HepG2 (cell line): ENCODE measurements around the gene DENND4A. TPM values are rescaled to one million over a fixed set of nuclear protein-coding genes. Genes with fewer than 3 reads are reported as not detected.
A peak's percentile ranks its signal among the peaks of the same experiment; 100 is the strongest.

Source experiments
- DR1 ChIP-seq: sonication (generic); formaldehyde crosslinking; IDR thresholded peaks from 2 replicates; pipeline ENCODE4 v1.8.0; 2021; ENCODE audit warnings: mild to moderate bottlenecking, missing genetic modification reagents, inconsistent platforms
- FOXJ3 ChIP-seq: sonication (generic); formaldehyde crosslinking; IDR thresholded peaks from 2 replicates; pipeline ENCODE4 v1.4.0; 2020; ENCODE audit warnings: missing genetic modification reagents, mild to moderate bottlenecking, borderline replicate concordance
- JARID2 ChIP-seq: sonication (generic); formaldehyde crosslinking; IDR thresholded peaks from 2 replicates; pipeline ENCODE4 v1.8.1; 2023; ENCODE audit warnings: missing genetic modification reagents, inconsistent platforms; ENCODE audit not compliant: insufficient replicate concordance
- MEIS2 ChIP-seq: sonication (generic); formaldehyde crosslinking; IDR thresholded peaks from 2 replicates; pipeline ENCODE4 v1.9.0; 2021; ENCODE audit warnings: mild to moderate bottlenecking, missing genetic modification reagents
- MNT ChIP-seq: fragments of 450-650 bp; IDR thresholded peaks from 2 replicates; pipeline ENCODE4 v1.6.1; 2016
- NR2F1 ChIP-seq, 2 experiments: fragments of 450-650 bp in 1 of 2; formaldehyde crosslinking in 1 of 2; IDR thresholded peaks; 2 replicates each; pipeline versions ENCODE4 v1.5.0 to v1.6.1; 2016 to 2020; ENCODE audit warnings: mild to moderate bottlenecking in 1 of 2, missing compliant biosample characterization in 1 of 2, missing genetic modification reagents in 1 of 2, moderate library complexity in 1 of 2
- SALL1 ChIP-seq: sonication (generic); formaldehyde crosslinking; IDR thresholded peaks from 2 replicates; pipeline ENCODE4 v1.8.0; 2022; ENCODE audit warnings: mild to moderate bottlenecking, missing genetic modification reagents
- SNAPC2 ChIP-seq: sonication (generic); formaldehyde crosslinking; IDR thresholded peaks from 2 replicates; pipeline ENCODE4 v1.8.1; 2022; ENCODE audit warnings: mild to moderate bottlenecking, missing genetic modification reagents
- ZNF253 ChIP-seq: sonication (generic); formaldehyde crosslinking; IDR thresholded peaks from 2 replicates; pipeline ENCODE4 v1.8.0; 2022; ENCODE audit warnings: mild to moderate bottlenecking, missing genetic modification reagents, borderline replicate concordance
- ZNF260 ChIP-seq: sonication (generic); formaldehyde crosslinking; IDR thresholded peaks from 2 replicates; pipeline ENCODE4 v1.4.0; 2020; ENCODE audit warnings: missing genetic modification reagents, low read depth, mild to moderate bottlenecking, borderline replicate concordance
- ZNF281 ChIP-seq: sonication (generic); formaldehyde crosslinking; IDR thresholded peaks from 2 replicates; pipeline ENCODE4 v1.4.0; 2020; ENCODE audit warnings: missing genetic modification reagents, borderline replicate concordance
- ZNF773 ChIP-seq: sonication (generic); formaldehyde crosslinking; IDR thresholded peaks from 2 replicates; pipeline ENCODE4 v1.4.0; 2020; ENCODE audit warnings: missing genetic modification reagents, borderline replicate concordance
- ZSCAN31 ChIP-seq: sonication (generic); formaldehyde crosslinking; IDR thresholded peaks from 2 replicates; pipeline ENCODE4 v1.5.0; 2020; ENCODE audit warnings: low read depth, mild to moderate bottlenecking, missing genetic modification reagents
- polyA plus RNA-seq, 8 experiments: library from polyadenylated mRNA; depleted of rRNA in 3 of 8; stranded (reverse) in 7 of 8; unstranded in 1 of 8; fragments of >200 nt; fragmentation: Illumina TruSeq in 4 of 8; extraction: Trizol in 4 of 8; gene quantifications; 2 replicates each; pipeline versions ENCODE4 v1.2.1 to v1.2.3, GENCODE V29; 2011 to 2016; ENCODE audit warnings: low read depth in 4 of 8, missing spikeins in 1 of 8, mixed read lengths in 1 of 8; ENCODE audit not compliant: insufficient read depth in 1 of 8
- total RNA-seq, 5 experiments: library from RNA; depleted of rRNA; stranded (reverse); fragments of >200 nt; fragmentation: Illumina TruSeq; extraction: Trizol; gene quantifications; 2 replicates each; pipeline ENCODE4 v1.2.3, GENCODE V29; 2016; ENCODE audit warnings: low read depth in 1 of 5
- TF ChIP-seq, protein P1 (sequence below): sonication (generic); IDR thresholded peaks from 2 replicates; pipeline ENCODE4 v1.6.1; 2016; ENCODE audit warnings: low read depth, borderline replicate concordance
- TF ChIP-seq, protein P2 (sequence below): sonication (generic); formaldehyde crosslinking; IDR thresholded peaks from 2 replicates; pipeline ENCODE4 v1.5.0; 2020; ENCODE audit warnings: mild to moderate bottlenecking, missing genetic modification reagents, borderline replicate concordance
- TF ChIP-seq, protein P3 (sequence below): sonication (generic); formaldehyde crosslinking; IDR thresholded peaks from 2 replicates; pipeline ENCODE4 v1.4.0; 2020; ENCODE audit warnings: missing genetic modification reagents

DENND4A gene
- total and polyA plus RNA-seq, 2 of the 13 experiments (the other 11 are each of a cell fraction or from before 2014, with no cell fraction given): 13.2 to 18.6 TPM

- TF ChIP-seq, protein P1, sequence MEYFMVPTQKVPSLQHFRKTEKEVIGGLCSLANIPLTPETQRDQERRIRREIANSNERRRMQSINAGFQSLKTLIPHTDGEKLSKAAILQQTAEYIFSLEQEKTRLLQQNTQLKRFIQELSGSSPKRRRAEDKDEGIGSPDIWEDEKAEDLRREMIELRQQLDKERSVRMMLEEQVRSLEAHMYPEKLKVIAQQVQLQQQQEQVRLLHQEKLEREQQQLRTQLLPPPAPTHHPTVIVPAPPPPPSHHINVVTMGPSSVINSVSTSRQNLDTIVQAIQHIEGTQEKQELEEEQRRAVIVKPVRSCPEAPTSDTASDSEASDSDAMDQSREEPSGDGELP: peak; percentile 97
- TF ChIP-seq NR2F1 (CRISPR knock-in tag; IDR thresholded peaks at IDR 0.05) (peak; percentile 39 to 51; a peak in 1 of 4 replicates), ZNF253 (CRISPR knock-in tag) (no peak), FOXJ3 (CRISPR knock-in tag) (peak; percentile 98), ZNF773 (CRISPR knock-in tag) (no peak), ZSCAN31 (peak; percentile 60), ZNF260 (no peak), JARID2 (CRISPR knock-in tag) (no peak), SALL1 (CRISPR knock-in tag) (peak; percentile 96), ZNF281 (CRISPR knock-in tag) (no peak), SNAPC2 (CRISPR knock-in tag) (peak; percentile 40; the same call in 1 of the 2 replicates), MNT (no peak), DR1 (peak; percentile 39; the same call in 1 of the 2 replicates), MEIS2 (CRISPR knock-in tag) (peak; percentile 78)
- TF ChIP-seq, protein P2, sequence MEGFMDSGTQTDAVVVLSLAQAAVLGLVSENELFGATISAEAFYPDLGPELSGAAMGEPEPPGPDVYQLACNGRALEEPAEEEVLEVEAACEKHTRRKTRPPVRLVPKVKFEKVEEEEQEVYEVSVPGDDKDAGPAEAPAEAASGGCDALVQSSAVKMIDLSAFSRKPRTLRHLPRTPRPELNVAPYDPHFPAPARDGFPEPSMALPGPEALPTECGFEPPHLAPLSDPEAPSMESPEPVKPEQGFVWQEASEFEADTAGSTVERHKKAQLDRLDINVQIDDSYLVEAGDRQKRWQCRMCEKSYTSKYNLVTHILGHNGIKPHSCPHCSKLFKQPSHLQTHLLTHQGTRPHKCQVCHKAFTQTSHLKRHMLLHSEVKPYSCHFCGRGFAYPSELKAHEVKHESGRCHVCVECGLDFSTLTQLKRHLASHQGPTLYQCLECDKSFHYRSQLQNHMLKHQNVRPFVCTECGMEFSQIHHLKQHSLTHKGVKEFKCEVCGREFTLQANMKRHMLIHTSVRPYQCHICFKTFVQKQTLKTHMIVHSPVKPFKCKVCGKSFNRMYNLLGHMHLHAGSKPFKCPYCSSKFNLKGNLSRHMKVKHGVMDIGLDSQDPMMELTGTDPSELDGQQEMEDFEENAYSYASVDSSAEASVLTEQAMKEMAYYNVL (CRISPR knock-in tag): peak; percentile 69; the same call in 1 of the 2 replicates
- TF ChIP-seq, protein P3, sequence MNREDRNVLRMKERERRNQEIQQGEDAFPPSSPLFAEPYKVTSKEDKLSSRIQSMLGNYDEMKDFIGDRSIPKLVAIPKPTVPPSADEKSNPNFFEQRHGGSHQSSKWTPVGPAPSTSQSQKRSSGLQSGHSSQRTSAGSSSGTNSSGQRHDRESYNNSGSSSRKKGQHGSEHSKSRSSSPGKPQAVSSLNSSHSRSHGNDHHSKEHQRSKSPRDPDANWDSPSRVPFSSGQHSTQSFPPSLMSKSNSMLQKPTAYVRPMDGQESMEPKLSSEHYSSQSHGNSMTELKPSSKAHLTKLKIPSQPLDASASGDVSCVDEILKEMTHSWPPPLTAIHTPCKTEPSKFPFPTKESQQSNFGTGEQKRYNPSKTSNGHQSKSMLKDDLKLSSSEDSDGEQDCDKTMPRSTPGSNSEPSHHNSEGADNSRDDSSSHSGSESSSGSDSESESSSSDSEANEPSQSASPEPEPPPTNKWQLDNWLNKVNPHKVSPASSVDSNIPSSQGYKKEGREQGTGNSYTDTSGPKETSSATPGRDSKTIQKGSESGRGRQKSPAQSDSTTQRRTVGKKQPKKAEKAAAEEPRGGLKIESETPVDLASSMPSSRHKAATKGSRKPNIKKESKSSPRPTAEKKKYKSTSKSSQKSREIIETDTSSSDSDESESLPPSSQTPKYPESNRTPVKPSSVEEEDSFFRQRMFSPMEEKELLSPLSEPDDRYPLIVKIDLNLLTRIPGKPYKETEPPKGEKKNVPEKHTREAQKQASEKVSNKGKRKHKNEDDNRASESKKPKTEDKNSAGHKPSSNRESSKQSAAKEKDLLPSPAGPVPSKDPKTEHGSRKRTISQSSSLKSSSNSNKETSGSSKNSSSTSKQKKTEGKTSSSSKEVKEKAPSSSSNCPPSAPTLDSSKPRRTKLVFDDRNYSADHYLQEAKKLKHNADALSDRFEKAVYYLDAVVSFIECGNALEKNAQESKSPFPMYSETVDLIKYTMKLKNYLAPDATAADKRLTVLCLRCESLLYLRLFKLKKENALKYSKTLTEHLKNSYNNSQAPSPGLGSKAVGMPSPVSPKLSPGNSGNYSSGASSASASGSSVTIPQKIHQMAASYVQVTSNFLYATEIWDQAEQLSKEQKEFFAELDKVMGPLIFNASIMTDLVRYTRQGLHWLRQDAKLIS (CRISPR knock-in tag): no peak
These were observed 40.7 kb upstream of the DENND4A start (continued) for GRCh38 chr15:65832549-65833364.
